Measurements from ENCODE around the gene HDAC4. TPM values are rescaled to one million over a fixed set of nuclear protein-coding genes. Genes with fewer than 3 reads are reported as not detected.
A peak's percentile ranks its signal among the peaks of the same experiment; 100 is the strongest.

Gene HDAC4
- total RNA-seq, 2 donors from 2014 or later: 9.3 to 139 TPM

DNA sequence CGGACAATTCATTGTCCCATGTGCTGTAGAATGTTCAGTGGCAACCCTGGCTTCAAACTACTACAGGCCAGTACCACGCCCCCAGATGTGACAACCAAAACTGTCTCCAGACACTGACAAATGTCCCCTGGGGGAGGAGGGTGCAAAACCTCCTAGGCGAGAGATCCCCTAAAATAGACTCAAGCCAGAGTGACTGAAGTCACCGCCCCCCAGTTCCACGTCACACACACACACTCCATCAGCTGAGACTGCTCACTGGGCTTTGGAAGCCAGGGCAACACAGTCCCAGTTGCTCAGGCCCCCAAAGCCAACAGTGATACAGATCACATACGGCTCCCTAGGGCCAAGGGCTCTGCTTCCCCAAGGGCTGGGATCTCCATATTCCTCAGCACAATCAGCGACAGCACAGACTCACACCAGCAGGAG is 19.1 kb downstream of the HDAC4 start:
- intact Hi-C loops (cut with DNase I): no loop called here
- H3K4me3 ChIP-seq: no peak overlapping the region
- no peaks in the 10 kb centered on the region for H3K4me1 ChIP-seq
- 86 to 88% methylated on average over 3 to 7 of the region's 7 CpGs for WGBS, 2 donors
- H3K27ac ChIP-seq: no peak overlapping the region
- DNase-seq: peak in 2 of 4 donors; percentile 1 to 8
- no peaks in the 10 kb centered on the region for H3K36me3 ChIP-seq (replicated peaks in 1 of 2; ENCODE audit: insufficient read depth in 1 of 2, low read depth in 2 of 2)
- ATAC-seq: no peak
- no peaks in the 10 kb centered on the region for H3K27me3 ChIP-seq
- TF ChIP-seq POLR2A (IDR thresholded peaks at IDR 0.05): no peak
- TF ChIP-seq, protein P1, sequence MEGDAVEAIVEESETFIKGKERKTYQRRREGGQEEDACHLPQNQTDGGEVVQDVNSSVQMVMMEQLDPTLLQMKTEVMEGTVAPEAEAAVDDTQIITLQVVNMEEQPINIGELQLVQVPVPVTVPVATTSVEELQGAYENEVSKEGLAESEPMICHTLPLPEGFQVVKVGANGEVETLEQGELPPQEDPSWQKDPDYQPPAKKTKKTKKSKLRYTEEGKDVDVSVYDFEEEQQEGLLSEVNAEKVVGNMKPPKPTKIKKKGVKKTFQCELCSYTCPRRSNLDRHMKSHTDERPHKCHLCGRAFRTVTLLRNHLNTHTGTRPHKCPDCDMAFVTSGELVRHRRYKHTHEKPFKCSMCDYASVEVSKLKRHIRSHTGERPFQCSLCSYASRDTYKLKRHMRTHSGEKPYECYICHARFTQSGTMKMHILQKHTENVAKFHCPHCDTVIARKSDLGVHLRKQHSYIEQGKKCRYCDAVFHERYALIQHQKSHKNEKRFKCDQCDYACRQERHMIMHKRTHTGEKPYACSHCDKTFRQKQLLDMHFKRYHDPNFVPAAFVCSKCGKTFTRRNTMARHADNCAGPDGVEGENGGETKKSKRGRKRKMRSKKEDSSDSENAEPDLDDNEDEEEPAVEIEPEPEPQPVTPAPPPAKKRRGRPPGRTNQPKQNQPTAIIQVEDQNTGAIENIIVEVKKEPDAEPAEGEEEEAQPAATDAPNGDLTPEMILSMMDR (IDR thresholded peaks at IDR 0.05): no peak
- no peaks in the 10 kb centered on the region for H3K9me3 ChIP-seq

DNA sequence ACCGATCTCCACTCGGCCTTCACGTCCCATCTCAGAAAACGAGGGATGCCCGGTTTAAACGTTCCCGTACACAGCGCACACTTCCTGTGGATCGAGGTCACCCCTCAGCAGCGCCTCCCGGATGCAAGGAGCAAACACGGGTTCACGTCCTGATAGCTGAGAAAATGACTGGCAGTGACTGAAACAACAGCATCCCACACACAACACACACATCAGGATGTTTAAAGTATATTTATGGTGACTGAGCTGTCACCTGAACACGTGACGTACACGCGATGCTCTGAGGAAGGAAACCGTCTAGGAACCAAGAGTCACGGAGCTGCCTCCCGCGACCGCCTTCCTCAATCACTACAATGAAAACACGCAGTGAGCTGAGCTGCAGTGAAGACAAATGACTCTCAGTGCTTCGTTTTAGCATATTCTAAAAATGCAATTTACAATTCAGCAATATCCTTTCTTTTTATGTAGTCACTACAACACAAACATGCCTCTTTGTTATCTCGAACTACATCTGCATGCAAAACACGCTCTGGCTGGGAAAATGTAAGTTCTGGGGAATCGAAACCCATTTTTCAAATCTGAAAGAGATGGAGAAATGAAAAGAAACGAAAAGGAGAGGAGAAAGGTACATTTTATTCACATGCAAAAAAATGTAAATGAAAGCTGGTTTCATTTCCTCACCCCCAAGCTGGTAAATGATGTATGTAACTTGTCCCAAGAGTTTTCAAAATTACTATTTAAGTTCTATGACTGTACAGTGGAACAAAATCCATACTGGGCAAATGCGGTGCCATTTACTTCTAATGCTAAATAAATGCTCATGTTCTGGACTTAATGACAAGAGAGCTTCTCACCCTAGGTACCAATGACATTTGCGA is 19.8 kb downstream of the HDAC4 start:
- ATAC-seq: no peak

DNA sequence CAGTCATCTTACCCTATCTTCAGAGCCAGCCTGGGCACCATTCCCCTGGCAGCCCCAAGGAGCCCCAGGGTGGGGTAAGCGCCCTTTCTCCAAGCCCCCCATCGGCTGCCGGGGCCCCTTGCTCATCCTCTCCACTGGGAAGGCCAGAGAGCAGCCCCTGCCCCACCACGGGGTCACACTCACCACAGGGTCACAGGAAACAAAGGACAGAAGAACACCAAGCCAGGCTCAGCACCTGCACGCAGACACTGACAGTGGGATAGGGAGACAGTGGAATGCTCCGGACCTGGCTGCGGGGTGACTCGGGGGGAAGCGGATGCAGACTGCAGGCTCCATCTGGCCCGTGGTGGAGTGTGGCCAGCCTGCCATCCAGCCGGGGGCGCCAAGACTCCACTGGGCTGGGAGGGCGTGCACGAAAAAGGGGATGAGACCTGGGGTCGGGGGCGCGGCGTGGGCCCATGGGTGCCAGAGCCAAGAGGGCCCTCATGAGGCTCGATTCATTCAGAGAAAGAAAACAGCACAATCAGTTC is 21.1 kb downstream of the HDAC4 start:
- Histone ChIP-seq H3K4me3 (no peak overlapping the region), H3K4me1 (no peaks in the 10 kb centered on the region), H3K9me3 (no peaks in the 10 kb centered on the region), H3K27ac (no peak overlapping the region), H3K27me3 (no peaks in the 10 kb centered on the region), H3K36me3 (replicated peaks in 1 of 2; ENCODE audit: insufficient read depth in 1 of 2, low read depth in 2 of 2) (no peaks in the 10 kb centered on the region)
- intact Hi-C loops (cut with DNase I): no loop called here
- DNase-seq: peak in 2 of 4 donors; percentile 4 to 9
- TF ChIP-seq POLR2A (IDR thresholded peaks at IDR 0.05): no peak
- TF ChIP-seq, protein P1 (IDR thresholded peaks at IDR 0.05): no peak
- ATAC-seq: no peak
- 93 to 97% methylated on average over 10 to 19 of the region's 19 CpGs for WGBS, 2 donors

More for the DNA sequence above, 19.8 kb downstream of the HDAC4 start:
- no peak overlapping the region for H3K27ac ChIP-seq
- no peaks in the 10 kb centered on the region for H3K36me3 ChIP-seq (replicated peaks in 1 of 2; ENCODE audit: insufficient read depth in 1 of 2, low read depth in 2 of 2)
- no peaks in the 10 kb centered on the region for H3K27me3 ChIP-seq
- DNase-seq: peak in 3 of 4 donors; percentile 6 to 35 (median 8)
- H3K9me3 ChIP-seq: no peaks in the 10 kb centered on the region
- H3K4me1 ChIP-seq: no peaks in the 10 kb centered on the region
- WGBS, 2 donors: 69 to 79% methylated on average over 30 of the region's 30 CpGs
- TF ChIP-seq, protein P1 (IDR thresholded peaks at IDR 0.05): no peak
- no peak for TF ChIP-seq POLR2A (IDR thresholded peaks at IDR 0.05)
- intact Hi-C loops (cut with DNase I): no loop called here
- H3K4me3 ChIP-seq: no peak overlapping the region

DNA sequence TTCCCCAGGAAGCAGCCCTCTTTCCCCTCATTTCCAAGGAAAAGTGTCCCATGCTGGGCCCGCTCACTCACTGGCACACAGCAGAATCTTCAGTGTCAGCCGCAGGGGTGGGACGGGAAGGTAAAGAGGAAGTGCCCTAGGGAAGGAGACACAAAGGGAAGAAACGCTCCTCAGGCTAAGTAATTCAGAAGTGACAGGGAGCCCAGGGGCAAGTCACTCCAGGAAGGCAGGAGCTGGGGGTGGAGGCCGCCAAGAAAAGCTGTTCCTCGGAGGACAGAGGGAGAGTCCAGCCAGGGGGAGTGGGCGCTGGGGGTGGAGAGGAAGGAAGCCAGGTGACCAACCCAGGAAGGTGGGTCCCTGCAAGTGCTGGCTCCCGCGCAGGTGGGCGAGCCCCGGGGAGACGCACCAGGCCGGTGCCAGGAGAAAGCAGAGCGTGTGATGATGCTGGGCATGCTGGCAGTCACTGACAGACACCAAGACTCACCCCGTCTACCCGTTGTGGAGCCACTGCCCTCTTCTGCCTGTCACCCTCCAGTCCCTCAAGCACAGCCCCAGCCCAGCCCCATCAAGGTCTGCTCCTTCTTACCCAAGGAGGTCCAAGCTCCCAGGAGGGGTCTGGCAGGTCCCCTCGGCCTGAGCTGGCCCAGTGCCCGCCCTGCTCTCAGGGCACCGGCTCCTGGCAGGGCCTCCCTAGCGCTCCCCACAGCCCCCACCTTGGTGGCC is 21.7 kb downstream of the HDAC4 start:
- Histone ChIP-seq H3K4me3 (no peak overlapping the region), H3K4me1 (no peaks in the 10 kb centered on the region), H3K27me3 (no peaks in the 10 kb centered on the region), H3K36me3 (replicated peaks in 1 of 2; ENCODE audit: insufficient read depth in 1 of 2, low read depth in 2 of 2) (no peaks in the 10 kb centered on the region), H3K9me3 (no peaks in the 10 kb centered on the region), H3K27ac (no peak overlapping the region)
- ATAC-seq (no peak), DNase-seq (peak in 2 of 4 donors; percentile 6 to 10)
- intact Hi-C loops (cut with DNase I): no loop called here
- no peak for TF ChIP-seq POLR2A (IDR thresholded peaks at IDR 0.05)
- TF ChIP-seq, protein P1 (IDR thresholded peaks at IDR 0.05): no peak
- 86 to 92% methylated on average over 16 to 19 of the region's 20 CpGs for WGBS, 2 donors
